Astrocyte (in vitro differentiated cells and primary cell): ENCODE measurements around the gene BCAR3. TPM values are rescaled to one million over a fixed set of nuclear protein-coding genes. Genes with fewer than 3 reads are reported as not detected.

ENCODE experiments used
- DNase-seq: peaks from one replicate; pipeline ENCODE4 v3.0.0-alpha.2; 2010; ENCODE audit warnings: low read depth
- FAIRE-seq: peaks from 2 replicates; lab custom pipeline; 2011; peaks lifted over from hg19 to GRCh38; lab: Jason Lieb, UNC
- H2AFZ ChIP-seq: 2 replicates; pipeline ENCODE4 v1.6.0; 2012; ENCODE audit warnings: low read depth, low read length, inconsistent platforms
- H3K27ac ChIP-seq: 2 replicates; pipeline ENCODE4 v1.5.1; 2011; ENCODE audit warnings: low read depth, low read length, inconsistent platforms
- H3K27me3 ChIP-seq: 2 replicates; pipeline ENCODE4 v1.6.0; 2011; ENCODE audit warnings: low read length, inconsistent platforms; ENCODE audit not compliant: insufficient read depth
- H3K36me3 ChIP-seq: 2 replicates; pipeline ENCODE4 v1.5.1; 2011; ENCODE audit warnings: low read length, inconsistent platforms; ENCODE audit not compliant: insufficient read depth
- H3K4me1 ChIP-seq: 2 replicates; pipeline ENCODE4 v1.5.1; 2011; ENCODE audit warnings: low read length, inconsistent platforms; ENCODE audit not compliant: insufficient read depth
- H3K4me2 ChIP-seq: 2 replicates; pipeline ENCODE4 v1.6.0; 2012; ENCODE audit warnings: low read length, inconsistent platforms
- H3K4me3 ChIP-seq: 2 replicates; pipeline ENCODE4 v1.5.1; 2011; ENCODE audit warnings: low read depth, mild to moderate bottlenecking, low read length, inconsistent platforms; ENCODE audit not compliant: insufficient read depth
- H3K79me2 ChIP-seq: 2 replicates; pipeline ENCODE4 v1.6.0; 2012; ENCODE audit warnings: mild to moderate bottlenecking, low read length, inconsistent platforms; ENCODE audit not compliant: insufficient read depth
- H3K9ac ChIP-seq: 2 replicates; pipeline ENCODE4 v1.6.0; 2012; ENCODE audit warnings: mild to moderate bottlenecking, low read length, inconsistent platforms
- H3K9me3 ChIP-seq: 2 replicates; pipeline ENCODE4 v1.5.1; 2012; ENCODE audit warnings: low read depth, mild to moderate bottlenecking, low read length, inconsistent platforms; ENCODE audit not compliant: insufficient read depth
- H4K20me1 ChIP-seq: 2 replicates; pipeline ENCODE4 v1.6.0; 2012; ENCODE audit warnings: low read length, inconsistent platforms; ENCODE audit not compliant: insufficient read depth
- H3K27ac Mint-ChIP-seq: one replicate; pipeline ENCODE4 v1.8.0; 2021; ENCODE audit warnings: mild to moderate bottlenecking, mixed read lengths; ENCODE audit not compliant: unreplicated experiment
- H3K27me3 Mint-ChIP-seq: one replicate; pipeline ENCODE4 v1.8.0; 2021; ENCODE audit warnings: low read depth, mixed read lengths; ENCODE audit not compliant: unreplicated experiment
- H3K36me3 Mint-ChIP-seq: one replicate; pipeline ENCODE4 v1.8.0; 2021; ENCODE audit warnings: low read depth, mixed read lengths; ENCODE audit not compliant: unreplicated experiment
- H3K4me1 Mint-ChIP-seq: one replicate; pipeline ENCODE4 v1.8.0; 2021; ENCODE audit warnings: low read depth, mixed read lengths; ENCODE audit not compliant: unreplicated experiment
- H3K4me3 Mint-ChIP-seq: one replicate; pipeline ENCODE4 v1.8.0; 2021; ENCODE audit warnings: mild to moderate bottlenecking, moderate library complexity, mixed read lengths; ENCODE audit not compliant: unreplicated experiment
- H3K9me3 Mint-ChIP-seq: one replicate; pipeline ENCODE4 v1.8.0; 2021; ENCODE audit warnings: mild to moderate bottlenecking, mixed read lengths; ENCODE audit not compliant: unreplicated experiment
- CTCF ChIP-seq: IDR thresholded peaks from 2 replicates; pipeline ENCODE4 v1.5.1; 2011; ENCODE audit warnings: low read depth, mild to moderate bottlenecking, inconsistent platforms, low read length, moderate library complexity; ENCODE audit not compliant: insufficient read depth
- EZH2 ChIP-seq: IDR thresholded peaks from 2 replicates; pipeline ENCODE4 v1.6.1; 2012; ENCODE audit warnings: mild to moderate bottlenecking, low read length, inconsistent platforms; ENCODE audit not compliant: insufficient read depth
- total RNA-seq: library from RNA; stranded (reverse); gene quantifications from 2 replicates; pipeline ENCODE4 v1.2.1, GENCODE V29; 2021

Gene BCAR3
- total RNA-seq, 1 donor from 2014 or later = 30.0 TPM

DNA sequence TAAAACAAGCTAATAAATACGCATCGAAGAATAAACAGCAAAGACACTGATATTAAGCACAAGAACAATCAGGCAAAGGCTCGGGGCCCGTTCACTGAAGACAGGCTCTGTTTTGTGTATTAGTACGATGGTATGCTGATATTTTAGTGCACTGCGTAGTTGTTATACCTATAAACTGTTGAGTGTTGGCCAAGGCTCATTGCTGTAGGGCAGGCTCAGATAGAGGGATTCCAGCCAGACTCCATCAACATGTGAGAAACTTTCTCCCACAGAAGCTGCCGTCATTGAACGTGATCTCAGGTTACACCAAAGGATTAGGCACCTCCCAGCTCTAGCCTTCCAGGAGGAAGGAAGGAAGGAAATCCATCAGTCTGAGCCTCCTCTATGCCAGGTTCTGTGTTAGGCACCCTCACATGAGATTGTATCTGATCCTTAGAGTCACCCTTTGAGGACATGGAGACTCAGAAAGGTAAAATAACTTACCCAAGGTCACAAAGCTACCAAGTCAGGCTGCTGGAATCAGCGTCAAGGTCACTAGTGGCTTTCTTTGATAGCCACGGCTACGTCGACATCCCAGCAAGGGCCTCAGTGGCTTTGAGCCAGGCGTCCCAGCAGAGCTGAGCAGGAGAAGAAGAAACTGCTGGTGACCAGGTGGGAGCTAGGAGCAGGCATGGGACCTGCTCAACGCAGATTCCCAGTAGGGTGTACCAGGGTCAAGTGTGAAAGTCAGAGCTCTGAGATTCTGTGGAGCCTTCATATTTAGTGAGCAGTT lies 14.8 kb downstream of the BCAR3 start:
- H3K4me3 Mint-ChIP-seq = no peak overlapping the region
- no peak overlapping the region for H2AFZ ChIP-seq
- H3K9me3 Mint-ChIP-seq = no peaks in the 10 kb centered on the region
- H3K27ac Mint-ChIP-seq = no peak overlapping the region
- no peaks in the 10 kb centered on the region for H3K9me3 ChIP-seq
- TF ChIP-seq EZH2 (no peak), CTCF (no peak)
- peaks cover 57% of the 10 kb centered on the region for H4K20me1 ChIP-seq
- DNase-seq (peak; percentile 67), FAIRE-seq (no peak)
- H3K4me3 ChIP-seq = no peak overlapping the region
- no peaks in the 10 kb centered on the region for H3K27me3 ChIP-seq
- peaks cover 24% of the 10 kb centered on the region for H3K36me3 ChIP-seq
- H3K79me2 ChIP-seq = peaks cover 73% of the 10 kb centered on the region
- H3K36me3 Mint-ChIP-seq = peaks cover 17% of the 10 kb centered on the region
- peaks cover 90% of the 10 kb centered on the region for H3K4me1 ChIP-seq
- H3K4me2 ChIP-seq = peak overlapping the region; percentile 9
- no peak overlapping the region for H3K9ac ChIP-seq
- H3K27me3 Mint-ChIP-seq = no peaks in the 10 kb centered on the region
- H3K27ac ChIP-seq = peak overlapping the region; percentile 29
- H3K4me1 Mint-ChIP-seq = peaks cover 80% of the 10 kb centered on the region

GRCh38 chr1:93665015-93665414 lies 16.6 kb downstream of the BCAR3 start:
- peaks cover 45% of the 10 kb centered on the region for H4K20me1 ChIP-seq
- H3K27ac Mint-ChIP-seq = peak overlapping the region; percentile 96
- peak overlapping the region; percentile 76 for H3K4me2 ChIP-seq
- H3K36me3 ChIP-seq = peaks cover 21% of the 10 kb centered on the region
- H3K27ac ChIP-seq = peak overlapping the region; percentile 97
- FAIRE-seq (no peak), DNase-seq (peak; percentile 44)
- no peaks in the 10 kb centered on the region for H3K9me3 ChIP-seq
- no peaks in the 10 kb centered on the region for H3K9me3 Mint-ChIP-seq
- no peak overlapping the region for H3K4me3 Mint-ChIP-seq
- no peaks in the 10 kb centered on the region for H3K27me3 Mint-ChIP-seq
- no peak overlapping the region for H2AFZ ChIP-seq
- H3K4me3 ChIP-seq = peak overlapping the region; percentile 17
- TF ChIP-seq CTCF (no peak), EZH2 (no peak)
- H3K4me1 ChIP-seq = peaks cover 75% of the 10 kb centered on the region
- H3K79me2 ChIP-seq = peaks cover 73% of the 10 kb centered on the region
- peak overlapping the region; percentile 79 for H3K9ac ChIP-seq
- no peaks in the 10 kb centered on the region for H3K27me3 ChIP-seq
- H3K36me3 Mint-ChIP-seq = peaks cover 17% of the 10 kb centered on the region
- peaks cover 81% of the 10 kb centered on the region for H3K4me1 Mint-ChIP-seq

GRCh38 chr1:93663208-93663614 lies 18.4 kb downstream of the BCAR3 start:
- Mint-ChIP-seq H3K27ac (peak overlapping the region; percentile 96), H3K4me3 (no peak overlapping the region), H3K9me3 (no peaks in the 10 kb centered on the region), H3K27me3 (no peaks in the 10 kb centered on the region), H3K36me3 (peaks cover 19% of the 10 kb centered on the region), H3K4me1 (peaks cover 71% of the 10 kb centered on the region)
- H4K20me1 ChIP-seq = peaks cover 47% of the 10 kb centered on the region
- peak overlapping the region; percentile 79 for H3K4me2 ChIP-seq
- no peak overlapping the region for H2AFZ ChIP-seq
- TF ChIP-seq EZH2 (no peak), CTCF (no peak)
- H3K79me2 ChIP-seq = peaks cover 77% of the 10 kb centered on the region
- FAIRE-seq (no peak), DNase-seq (no peak)
- no peaks in the 10 kb centered on the region for H3K27me3 ChIP-seq
- H3K9me3 ChIP-seq = no peaks in the 10 kb centered on the region
- peaks cover 27% of the 10 kb centered on the region for H3K36me3 ChIP-seq
- H3K9ac ChIP-seq = peak overlapping the region; percentile 66
- H3K4me3 ChIP-seq = no peak overlapping the region
- peaks cover 65% of the 10 kb centered on the region for H3K4me1 ChIP-seq
- peak overlapping the region; percentile 97 for H3K27ac ChIP-seq
